SIG-M5 (cell line): ENCODE data around the gene FGFR4.
A peak's percentile ranks its signal among the peaks of the same experiment; 100 is the strongest.
"Not testable (repeated sequence)": the region's sequence is repeated elsewhere in the genome, so short reads cannot be mapped to it uniquely, and the experiment has no call there.

ENCODE experiments used
- DNase-seq: peaks from one replicate; lab custom pipeline; 2025; lab: John Stamatoyannopoulos, UW

FGFR4 gene

DNA sequence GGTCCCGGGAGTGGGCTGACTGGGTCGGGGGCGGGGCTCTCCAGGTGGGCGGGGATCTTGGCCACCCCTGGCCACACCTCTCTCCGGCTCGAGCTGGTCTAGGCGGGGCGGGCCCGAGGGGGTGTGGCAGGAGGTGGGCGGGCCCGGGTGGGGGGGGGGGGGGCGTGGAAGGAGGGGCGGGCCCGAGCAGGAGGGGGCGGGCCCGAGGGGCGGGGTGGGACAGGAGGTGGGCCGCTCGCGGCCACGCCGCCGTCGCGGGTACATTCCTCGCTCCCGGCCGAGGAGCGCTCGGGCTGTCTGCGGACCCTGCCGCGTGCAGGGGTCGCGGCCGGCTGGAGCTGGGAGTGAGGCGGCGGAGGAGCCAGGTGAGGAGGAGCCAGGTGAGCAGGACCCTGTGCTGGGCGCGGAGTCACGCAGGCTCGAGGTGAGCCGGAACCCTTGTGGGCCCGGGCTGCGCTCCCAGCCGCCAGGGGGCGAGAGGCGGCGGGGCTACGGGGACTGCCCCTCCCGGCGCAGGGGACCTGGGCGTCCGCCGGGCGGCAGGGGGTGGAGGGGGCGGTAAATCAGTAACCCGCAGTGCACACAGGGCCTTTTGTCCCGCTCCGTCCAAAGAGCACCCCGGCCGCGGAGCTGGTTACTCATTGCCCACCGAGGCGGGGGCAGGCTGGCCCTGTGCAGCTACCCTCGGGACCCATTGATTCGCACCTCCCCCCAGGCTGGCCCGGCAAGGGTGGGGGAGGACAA is at the start of gene FGFR4:
FGFR4 (plus strand) TSS at position 262 of the 744 bp plus-strand sequence. CDS start 2,688 bp downstream, outside the sequence.
- DNase-seq = no peak

DNA sequence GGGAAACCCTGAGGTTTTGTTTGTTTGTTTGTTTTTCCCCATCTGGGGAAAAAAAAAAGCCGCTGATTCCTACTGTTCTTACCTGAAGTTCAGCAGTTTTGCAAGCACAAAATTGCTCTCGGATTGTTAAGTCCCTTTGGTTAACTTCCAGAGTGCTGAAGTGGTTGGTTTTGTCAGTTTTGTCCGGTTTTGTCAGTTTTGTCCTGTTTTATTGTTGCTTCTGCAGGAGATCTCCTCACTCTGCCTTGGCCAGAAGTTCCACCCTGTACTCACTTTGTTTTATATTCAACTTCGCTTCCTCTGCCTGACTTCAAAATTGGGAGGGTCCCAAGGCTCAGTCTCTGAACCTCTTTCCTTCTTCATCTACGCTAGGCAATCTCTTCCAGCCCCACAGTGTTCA is 49.8 kb upstream of the FGFR4 start:
- DNase-seq = no peak

DNA sequence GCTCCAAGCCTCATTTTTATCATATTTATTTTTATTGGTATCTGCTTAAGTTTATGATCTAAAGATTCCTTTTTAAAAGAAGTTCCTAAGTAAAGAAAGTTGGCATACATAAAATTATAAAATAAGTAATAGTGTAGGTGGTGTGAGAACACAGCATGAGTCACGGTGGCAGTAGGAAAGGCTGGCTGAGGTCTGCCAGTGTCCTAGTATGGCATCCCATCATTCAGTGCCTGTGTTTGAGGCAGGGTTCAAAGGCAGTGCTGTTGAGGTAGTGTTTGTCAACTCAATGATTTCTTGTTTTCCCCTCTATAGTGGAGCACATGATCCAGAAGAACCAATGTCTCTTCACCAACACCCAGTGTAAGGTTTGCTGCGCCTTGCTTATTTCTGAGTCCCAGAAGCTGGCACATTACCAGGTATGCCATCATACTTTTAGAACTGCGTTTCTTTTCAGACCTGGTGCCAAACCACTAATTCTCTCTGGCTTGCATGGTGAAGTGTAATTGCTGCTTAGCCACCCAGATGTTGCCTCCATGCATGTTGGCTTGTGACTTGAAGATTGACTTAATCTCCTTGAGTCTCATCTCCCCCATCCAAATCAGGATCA is 45.8 kb upstream of the FGFR4 start:
- no peak for DNase-seq

DNA sequence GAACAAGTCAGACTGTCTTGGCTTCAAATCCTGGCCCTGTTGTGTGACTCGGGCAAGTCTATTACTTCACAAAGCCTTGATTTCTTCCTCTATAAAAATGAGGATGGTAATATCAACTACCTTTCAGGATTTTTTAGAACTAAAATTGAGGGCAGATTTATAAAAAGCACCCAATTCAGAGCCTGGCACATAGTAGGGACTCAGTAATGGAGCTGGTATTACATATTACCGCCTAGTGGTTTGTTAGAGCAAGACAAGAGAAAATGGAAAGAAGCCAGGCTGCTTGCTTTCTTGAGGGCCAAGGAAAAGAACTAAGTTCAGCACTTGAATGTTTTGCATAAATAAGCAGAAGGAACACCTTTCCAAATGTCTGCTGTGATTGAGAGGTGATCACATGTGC is 44.8 kb upstream of the FGFR4 start:
- DNase-seq = no peak

DNA sequence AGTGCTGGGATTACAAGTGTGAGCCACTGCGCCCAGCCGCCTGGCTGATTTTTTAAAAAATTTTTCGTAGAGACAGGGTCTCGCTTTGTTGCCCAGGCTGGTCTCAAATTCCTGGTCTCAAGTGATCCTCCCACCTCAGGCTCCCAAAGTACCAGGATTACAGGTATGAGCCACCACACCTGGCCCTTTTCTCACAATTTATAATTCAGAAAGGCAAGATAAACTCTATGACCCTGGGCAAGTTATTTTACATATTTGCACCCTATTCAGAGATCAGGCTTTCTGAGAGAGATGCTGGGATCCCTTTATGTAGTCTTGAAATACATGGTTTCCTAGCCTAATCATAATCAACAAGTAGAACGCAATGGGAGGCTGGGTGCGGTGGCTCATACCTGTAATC is 43.6 kb upstream of the FGFR4 start:
- no peak for DNase-seq

DNA sequence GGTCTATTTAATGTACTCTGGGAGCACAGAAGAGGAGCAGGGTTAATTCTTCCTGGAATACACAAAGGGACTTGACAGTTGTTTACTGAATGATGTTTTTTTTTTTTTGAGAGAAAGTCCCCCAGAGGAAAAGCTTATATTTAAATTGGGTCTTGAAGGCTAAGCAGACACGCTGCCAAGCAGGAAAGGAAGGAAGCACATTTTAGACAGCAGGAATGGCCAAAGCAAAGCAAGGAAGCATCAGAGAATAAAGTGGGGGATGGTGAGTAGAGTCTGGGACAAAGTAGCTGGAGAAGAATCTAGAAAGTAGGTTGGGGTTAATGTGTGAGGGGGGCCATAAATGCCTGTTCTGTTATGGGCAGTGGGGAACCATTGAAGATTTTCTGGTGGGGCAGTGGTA is 42.8 kb upstream of the FGFR4 start:
- DNase-seq = no peak

DNA sequence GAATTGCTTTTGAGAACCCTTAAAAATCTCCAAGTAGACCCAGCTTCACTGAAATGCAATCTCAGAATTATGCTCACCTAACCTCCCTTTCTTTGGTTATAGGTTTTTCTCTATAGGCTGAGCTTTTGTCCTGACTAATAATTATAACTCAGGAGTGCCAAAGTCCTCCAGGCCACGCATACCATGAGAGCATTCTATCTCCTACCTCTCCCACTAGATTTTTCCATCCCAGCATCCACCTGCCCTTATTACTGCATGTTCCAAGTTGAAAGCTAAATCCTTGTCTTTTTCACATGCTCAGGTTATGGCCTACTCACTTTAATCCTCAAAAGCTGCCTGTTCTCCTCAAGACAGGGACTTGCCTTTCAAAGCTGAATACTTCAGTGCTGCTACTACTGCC is 42.1 kb upstream of the FGFR4 start:
- DNase-seq = no peak

DNA sequence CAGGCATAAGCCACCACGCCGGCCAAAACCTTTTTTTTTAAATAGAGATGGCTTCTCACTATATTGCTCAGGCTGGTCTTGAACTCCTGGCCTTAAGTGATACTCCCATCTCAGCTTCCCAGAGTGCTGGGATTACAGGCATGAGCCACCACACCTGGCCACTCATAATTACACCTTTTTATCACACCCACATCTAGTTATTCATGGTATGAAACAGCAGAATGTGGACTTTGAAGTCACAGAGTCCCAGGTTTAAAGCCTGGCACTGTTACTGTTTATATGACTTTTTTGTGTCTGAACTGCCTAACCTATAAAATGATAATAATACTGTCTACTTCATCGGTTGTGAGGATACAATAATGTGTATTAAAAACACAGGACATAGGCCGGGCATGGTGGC is 41.1 kb upstream of the FGFR4 start:
- no peak for DNase-seq

DNA sequence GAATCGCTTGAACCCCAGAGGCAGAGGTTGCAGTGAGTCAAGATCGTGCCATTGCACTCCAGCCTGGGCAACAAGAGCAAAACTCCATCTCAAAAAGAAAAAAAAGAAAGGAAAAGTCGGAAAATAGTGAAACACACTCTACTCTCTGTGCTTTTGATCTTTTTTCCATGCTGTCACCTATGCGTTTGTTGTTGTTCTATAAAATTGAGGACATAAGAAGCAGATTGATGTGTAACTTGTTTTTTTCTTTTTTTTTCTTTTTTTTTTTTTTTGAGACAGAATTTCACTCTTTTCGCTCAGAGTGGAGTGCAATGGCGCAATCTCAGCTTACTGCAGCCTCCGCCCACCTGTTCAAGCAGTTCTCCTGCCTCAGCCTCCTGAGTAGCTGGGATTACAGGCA is 38.2 kb upstream of the FGFR4 start:
- DNase-seq = not testable (repeated sequence)

DNA sequence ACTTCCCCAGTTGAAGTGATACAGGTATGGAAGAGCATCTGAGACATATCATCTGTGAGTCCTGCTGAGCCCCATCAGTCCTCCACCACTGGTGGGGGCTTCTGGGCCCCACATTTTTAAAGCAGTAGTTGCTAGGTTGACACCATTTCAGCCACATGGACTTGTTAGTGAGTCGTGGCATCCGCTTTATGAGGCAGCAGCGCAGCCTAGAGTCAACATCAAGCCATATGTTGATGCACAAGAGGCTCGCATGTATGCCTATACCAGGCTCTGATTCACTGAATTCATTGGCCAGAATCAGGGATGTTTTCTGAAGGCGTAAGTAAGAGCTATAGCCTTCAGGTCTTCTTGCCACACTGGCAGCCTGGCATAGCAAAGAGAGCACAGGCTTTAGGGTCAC is 37.4 kb upstream of the FGFR4 start:
- no peak for DNase-seq

DNA sequence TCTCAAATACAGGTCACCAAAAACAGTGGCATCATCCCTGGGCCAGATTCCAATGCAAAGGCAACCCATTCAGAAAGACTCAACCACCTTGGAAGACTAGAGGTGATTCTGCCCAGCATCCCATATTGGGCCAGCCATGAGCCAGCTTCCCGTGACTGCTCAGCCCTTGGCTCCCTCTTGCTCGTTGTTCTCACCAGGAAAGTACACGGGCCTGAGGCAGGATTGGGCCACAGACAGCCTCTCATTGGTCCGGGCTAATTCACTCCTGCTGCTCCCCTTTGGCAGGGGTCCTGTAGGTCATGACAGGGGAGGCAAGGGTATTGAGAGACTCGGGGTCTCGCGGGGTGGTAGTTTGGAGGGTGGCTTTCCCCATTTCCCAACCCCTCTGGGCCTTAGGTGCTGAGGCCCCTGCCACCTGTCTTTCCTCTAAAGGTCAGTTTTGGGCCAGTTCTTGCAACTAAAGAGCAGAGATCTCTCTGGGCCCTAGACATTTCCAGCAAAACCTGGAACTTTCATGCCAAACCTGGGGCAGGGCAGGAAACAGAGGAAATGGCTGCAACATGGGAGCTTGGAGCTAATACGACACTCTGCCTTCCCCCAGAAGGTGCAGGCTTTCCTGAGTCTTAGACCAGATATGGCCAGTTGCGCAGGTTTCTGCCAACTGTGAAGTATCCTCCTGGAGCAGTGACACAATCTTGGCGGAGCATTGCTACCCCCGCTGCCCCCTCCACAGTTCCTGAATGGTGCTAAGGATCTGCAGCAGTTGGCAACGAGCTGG is 22.0 kb upstream of the FGFR4 start:
- DNase-seq = no peak

DNA sequence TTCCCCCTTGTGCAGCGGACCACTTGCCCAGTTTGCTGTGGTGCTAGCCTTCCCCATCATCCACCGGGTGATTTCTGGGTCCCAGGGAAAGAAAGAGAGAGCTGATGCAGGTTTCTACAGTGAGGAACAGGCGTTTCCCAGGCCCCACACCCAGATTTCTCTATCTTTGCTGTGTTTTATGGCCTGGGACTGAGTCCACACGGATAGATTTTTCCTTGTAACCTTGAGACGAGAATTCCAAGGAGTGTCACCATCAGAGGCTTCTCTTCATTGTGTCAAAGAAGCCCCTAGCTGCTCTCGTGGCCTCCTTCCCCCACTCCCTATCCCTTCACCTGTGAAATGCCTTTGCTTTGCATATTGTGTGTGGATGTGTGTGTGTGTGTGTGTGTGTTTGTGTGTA is 21.2 kb upstream of the FGFR4 start:
- DNase-seq = no peak

DNA sequence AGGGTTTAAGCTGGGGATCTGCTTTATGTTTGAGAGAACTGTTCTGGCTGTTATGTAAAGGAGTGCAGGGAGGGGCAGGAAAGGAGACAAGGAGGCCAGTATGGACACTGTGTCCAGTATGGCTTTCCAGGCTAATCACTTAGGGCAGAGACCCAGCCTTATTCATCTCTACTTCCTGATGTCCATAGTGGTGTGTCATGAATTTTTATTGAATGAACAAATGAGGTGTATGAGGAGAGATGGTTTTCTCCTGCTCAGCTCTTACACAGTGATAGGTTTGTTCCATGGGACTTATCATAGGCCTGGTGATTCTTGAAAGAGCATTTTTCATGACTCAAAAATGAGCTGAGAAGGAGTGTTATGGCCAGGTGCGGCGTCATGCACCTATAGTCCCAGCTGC is 20.5 kb upstream of the FGFR4 start:
- DNase-seq = no peak

DNA sequence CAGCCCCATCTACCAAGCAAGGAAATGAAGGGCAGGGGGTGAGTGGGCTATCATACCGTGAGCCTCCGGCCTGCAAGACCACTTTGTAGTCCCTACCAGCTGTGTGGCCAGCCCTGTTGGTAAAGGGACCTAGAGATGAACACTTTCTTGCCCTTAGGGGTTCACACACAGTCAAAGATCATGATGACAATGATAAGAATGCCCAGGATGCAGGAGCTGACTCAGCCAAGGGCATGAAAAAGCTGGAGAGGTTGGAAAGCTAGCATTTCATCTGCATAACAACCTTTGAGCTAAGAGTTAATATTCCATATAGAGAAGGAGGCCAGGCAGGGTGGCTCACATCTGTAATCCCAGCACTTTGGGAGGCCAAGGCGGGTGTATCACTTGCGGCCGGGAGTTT is 19.2 kb upstream of the FGFR4 start:
- DNase-seq = no peak

DNA sequence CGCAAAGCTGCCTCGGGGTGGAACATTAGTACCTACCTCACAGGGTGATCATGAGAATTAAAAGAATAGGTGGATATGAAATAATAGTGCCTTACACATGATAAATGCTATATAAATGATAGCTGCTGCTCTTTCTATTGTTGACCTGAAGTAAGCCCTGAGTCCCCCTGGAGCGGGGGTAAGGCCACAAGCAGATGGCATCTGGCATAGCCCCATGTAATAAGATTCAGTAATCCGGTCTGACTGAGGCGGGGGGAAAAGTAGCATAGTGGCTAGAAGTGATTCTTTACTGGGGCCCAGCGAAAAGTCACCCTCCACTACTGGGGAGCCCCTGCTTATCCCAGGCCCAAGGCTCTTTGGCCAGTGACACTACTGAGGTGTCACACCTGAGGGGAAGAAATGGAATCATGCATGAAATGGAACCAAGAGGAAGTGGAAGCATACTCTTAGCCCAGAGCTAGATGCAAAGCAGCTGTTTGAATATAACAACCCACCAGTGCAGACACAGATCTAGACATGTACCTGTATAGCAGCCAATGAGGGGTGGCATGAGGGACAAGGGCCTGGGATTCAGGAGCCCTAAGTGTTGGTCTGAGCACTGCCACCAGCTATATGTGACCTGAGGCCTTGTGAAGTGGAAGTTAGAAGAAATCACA is 16.1 kb upstream of the FGFR4 start:
- DNase-seq = no peak

DNA sequence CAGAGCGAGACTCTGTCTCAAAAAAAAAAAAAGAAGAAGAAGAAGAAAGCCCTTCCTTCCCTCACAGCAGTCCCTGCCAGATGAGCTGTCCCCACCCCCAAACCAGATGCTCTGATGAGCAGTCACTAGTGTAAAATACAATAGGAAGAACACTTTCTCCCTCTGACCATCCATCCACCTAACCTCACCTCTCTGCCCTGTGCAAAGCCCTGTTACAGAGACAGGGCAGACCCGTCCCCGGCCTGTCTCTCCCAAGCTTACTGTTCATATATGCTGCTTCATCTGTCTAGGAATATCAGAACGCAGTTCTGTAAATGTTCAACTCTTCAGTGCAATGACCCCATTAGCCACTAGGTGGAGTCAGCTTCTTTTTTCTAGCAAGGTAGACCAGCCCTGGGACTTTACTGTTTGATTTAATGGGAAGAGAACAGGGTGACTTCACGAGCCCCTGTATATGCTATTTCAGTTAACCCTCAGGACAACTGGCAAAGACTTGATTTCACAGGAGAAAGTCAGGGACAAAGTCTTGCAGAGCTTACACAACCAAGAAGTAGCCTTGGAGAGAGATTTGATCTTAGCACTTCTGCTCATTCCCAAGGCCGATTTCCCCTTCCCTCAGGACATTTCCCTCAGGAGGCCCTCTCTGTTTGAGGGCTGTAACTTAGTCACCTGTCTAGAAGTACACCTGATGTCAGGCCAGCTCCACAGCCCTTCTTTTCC is 14.9 kb upstream of the FGFR4 start:
- DNase-seq = peak; percentile 33

DNA sequence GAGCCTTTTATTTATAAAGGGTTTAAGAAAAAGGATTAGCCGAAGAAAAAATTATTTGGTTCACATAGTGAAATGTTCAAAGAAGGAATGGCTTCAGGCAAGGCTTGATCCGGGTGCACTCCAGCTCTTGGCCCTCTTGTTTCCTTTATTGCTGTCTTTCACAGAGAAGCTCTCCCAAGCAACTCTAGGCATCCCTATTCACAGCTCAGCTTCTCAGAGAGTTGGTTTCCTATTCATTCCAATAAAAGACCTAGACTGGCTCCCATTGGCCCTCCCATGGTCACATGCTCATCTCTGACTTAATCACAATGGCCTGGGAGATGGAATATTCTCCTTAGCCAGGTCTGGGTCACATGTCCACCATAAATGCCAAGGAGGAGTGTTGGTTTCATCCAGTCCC is 9.4 kb upstream of the FGFR4 start:
- no peak for DNase-seq

DNA sequence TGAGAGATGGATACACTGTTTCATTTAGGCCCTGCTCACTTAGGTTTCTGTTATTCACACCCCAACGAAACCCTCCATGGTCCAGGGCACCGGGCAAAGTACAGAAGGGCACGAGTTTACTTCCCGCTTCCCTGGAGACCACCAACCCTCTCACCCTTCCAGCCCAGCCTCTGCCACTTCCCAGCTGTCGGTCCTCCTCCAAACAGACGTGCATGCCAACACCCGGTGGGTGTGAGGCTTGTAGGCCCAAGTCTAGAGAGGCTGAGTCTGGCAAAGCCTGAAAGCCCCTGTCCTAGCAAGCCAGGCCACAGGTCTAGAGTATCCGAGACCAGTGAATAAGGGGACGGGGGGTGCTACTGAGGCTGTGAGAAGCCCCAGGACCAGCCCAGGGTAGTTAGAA is 7.1 kb upstream of the FGFR4 start:
- DNase-seq = no peak

DNA sequence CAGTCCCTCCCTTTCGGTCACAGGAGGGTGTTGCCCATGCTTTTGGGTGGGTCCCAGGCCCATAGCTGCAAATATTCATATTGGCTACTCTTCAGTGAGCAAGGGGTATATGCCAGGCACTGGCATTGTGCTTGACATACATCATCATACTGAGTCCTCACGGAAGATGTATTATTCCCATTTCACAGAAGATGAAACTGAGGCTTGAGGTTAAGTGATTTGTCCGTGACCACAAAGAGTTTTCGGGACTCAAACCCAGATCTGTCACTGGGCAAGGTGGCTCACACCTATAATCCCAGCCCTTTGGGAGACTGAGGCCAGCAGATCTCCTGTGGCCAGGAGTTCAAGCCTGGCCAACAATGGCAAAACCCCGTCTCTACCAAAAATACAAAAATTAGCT is 6.5 kb upstream of the FGFR4 start:
- DNase-seq = no peak

DNA sequence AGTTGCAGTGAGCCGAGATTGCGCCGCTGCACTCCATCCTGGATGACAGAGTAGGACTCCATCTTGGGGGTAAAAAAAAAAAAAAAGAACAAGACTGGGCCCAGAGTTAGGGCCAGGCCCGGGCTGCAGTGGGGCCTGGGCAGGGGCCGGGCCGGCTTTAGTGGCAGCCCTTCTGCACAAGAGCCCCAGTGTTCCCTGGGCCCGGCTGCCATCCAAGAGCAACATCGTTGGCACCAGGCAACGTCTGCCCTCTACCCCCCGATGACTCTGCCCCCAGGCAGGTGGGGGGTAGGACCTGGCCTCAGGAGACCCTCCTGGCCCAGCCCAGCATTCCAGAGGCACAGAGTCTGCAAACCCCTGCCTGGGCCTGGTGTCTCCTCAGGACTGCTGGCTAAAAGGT is 4.9 kb upstream of the FGFR4 start:
- no peak for DNase-seq

DNA sequence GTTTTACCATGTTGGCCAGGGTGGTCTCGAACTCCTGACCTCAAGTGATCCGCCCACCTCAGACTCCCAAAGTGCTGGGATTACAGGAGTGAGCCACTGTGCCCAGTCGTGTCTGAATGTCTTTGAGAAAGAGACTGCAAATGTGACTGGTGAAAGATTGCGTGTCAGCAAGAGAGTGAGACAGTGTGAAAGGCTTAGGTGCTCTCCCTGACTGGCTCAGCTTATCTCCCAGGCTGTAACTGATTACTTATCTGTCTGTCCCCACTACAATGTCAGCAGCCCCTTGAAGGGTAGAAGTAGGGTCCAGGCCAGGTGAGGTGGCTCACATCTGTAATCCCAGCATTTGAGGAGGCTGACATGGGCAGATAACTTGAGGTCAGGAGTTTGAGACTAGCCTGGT is 3.4 kb upstream of the FGFR4 start:
- DNase-seq = no peak

DNA sequence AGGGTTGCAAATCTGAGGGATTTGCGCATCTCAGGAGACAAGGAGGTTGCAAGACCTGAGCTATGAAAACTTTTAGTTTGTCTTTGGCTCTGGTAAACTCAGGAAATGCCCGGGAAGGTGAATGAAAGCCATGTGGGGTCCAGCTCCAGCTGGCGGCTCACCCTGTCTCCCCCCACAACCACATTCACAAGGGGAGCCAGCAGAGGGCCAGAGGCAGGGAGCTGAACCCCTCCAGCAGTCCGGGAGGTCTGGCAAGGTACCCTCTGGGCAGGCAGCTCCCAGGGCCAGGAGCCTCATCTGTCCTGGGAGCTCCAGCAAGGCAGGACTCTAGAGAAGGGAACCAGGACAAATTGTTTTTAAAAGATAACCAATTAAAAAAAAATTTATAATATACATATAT is 2.5 kb upstream of the FGFR4 start:
- no peak for DNase-seq
